HepG2 (cell line): Measurements from ENCODE around the gene C19orf73. TPM values are rescaled to one million over a fixed set of nuclear protein-coding genes. Genes with fewer than 3 reads are reported as not detected.

ENCODE experiments used
- ATF3 ChIP-seq: sonication (generic); formaldehyde crosslinking; IDR thresholded peaks from 2 replicates; pipeline ENCODE4 v1.4.0; 2020; ENCODE audit warnings: missing genetic modification reagents
- HNRNPUL1 ChIP-seq: fragments of 200-400 bp; formaldehyde crosslinking; IDR thresholded peaks from 2 replicates; pipeline ENCODE4 v1.6.1; 2017; ENCODE audit warnings: low read depth, mild to moderate bottlenecking, low read length, moderate library complexity
- KDM2A ChIP-seq: sonication (generic); formaldehyde crosslinking; IDR thresholded peaks from 2 replicates; pipeline ENCODE4 v1.4.0; 2020; ENCODE audit warnings: low read depth, missing genetic modification reagents, borderline replicate concordance
- KLF9 ChIP-seq: IDR thresholded peaks from 2 replicates; pipeline ENCODE4 v1.6.1; 2016; ENCODE audit warnings: low read depth
- NFIB ChIP-seq: sonication (generic); formaldehyde crosslinking; IDR thresholded peaks from 2 replicates; pipeline ENCODE4 v1.9.0; 2021; ENCODE audit warnings: missing genetic modification reagents, mild to moderate bottlenecking, borderline replicate concordance
- PLSCR1 ChIP-seq: sonication (generic); formaldehyde crosslinking; IDR thresholded peaks from 2 replicates; pipeline ENCODE4 v1.5.0; 2020; ENCODE audit warnings: missing genetic modification reagents, mild to moderate bottlenecking, borderline replicate concordance
- PRMT3 ChIP-seq: sonication (generic); formaldehyde crosslinking; IDR thresholded peaks from 2 replicates; pipeline ENCODE4 v1.8.1; 2022; ENCODE audit warnings: low read depth, mild to moderate bottlenecking, moderate library complexity, missing genetic modification reagents, borderline replicate concordance
- SMYD3 ChIP-seq: sonication (generic); formaldehyde crosslinking; IDR thresholded peaks from 2 replicates; pipeline ENCODE4 v1.8.1; 2023; ENCODE audit warnings: mild to moderate bottlenecking, missing genetic modification reagents
- ZBTB4 ChIP-seq: sonication (generic); formaldehyde crosslinking; IDR thresholded peaks from 2 replicates; pipeline ENCODE4 v1.4.0; 2020; ENCODE audit warnings: missing genetic modification reagents, mild to moderate bottlenecking, borderline replicate concordance
- ZFP36L1 ChIP-seq: sonication (generic); formaldehyde crosslinking; IDR thresholded peaks from 2 replicates; pipeline ENCODE4 v1.8.0; 2022; ENCODE audit warnings: mild to moderate bottlenecking, missing genetic modification reagents, moderate library complexity
- ZHX1 ChIP-seq: sonication (generic); formaldehyde crosslinking; IDR thresholded peaks from 2 replicates; pipeline ENCODE4 v1.8.1; 2022; ENCODE audit warnings: low read depth, mild to moderate bottlenecking, missing genetic modification reagents
- ZNF230 ChIP-seq: sonication (generic); formaldehyde crosslinking; IDR thresholded peaks from 2 replicates; pipeline ENCODE4 v1.4.0; 2020; ENCODE audit warnings: mild to moderate bottlenecking, missing genetic modification reagents
- ZNF274 ChIP-seq: sonication (generic); formaldehyde crosslinking; IDR thresholded peaks from 2 replicates; pipeline ENCODE4 v1.5.1; 2020; ENCODE audit warnings: mild to moderate bottlenecking, missing genetic modification reagents
- ZNF335 ChIP-seq: sonication (generic); formaldehyde crosslinking; IDR thresholded peaks from 2 replicates; pipeline ENCODE4 v1.4.0; 2020; ENCODE audit warnings: missing genetic modification reagents
- polyA plus RNA-seq, 8 experiments: library from polyadenylated mRNA; depleted of rRNA in 3 of 8; stranded (reverse) in 7 of 8; unstranded in 1 of 8; fragments of >200 nt; fragmentation: Illumina TruSeq in 4 of 8; extraction: Trizol in 4 of 8; gene quantifications; 2 replicates each; pipeline versions ENCODE4 v1.2.1 to v1.2.3, GENCODE V29; 2011 to 2016; ENCODE audit warnings: low read depth in 4 of 8, missing spikeins in 1 of 8, mixed read lengths in 1 of 8; ENCODE audit not compliant: insufficient read depth in 1 of 8
- total RNA-seq, 5 experiments: library from RNA; depleted of rRNA; stranded (reverse); fragments of >200 nt; fragmentation: Illumina TruSeq; extraction: Trizol; gene quantifications; 2 replicates each; pipeline ENCODE4 v1.2.3, GENCODE V29; 2016; ENCODE audit warnings: low read depth in 1 of 5
- TF ChIP-seq, protein P1 (sequence below): IDR thresholded peaks from 2 replicates; pipeline ENCODE4 v1.6.1; 2016; ENCODE audit warnings: missing biosample characterization, missing genetic modification reagents, low read depth
- TF ChIP-seq, protein P2 (sequence below): sonication (generic); formaldehyde crosslinking; IDR thresholded peaks from 2 replicates; pipeline ENCODE4 v1.9.0; 2021; ENCODE audit warnings: missing genetic modification reagents, borderline replicate concordance

C19orf73 gene
- total and polyA plus RNA-seq, 2 of the 13 experiments (the other 11 are each of a cell fraction or from before 2014, with no cell fraction given) = 1.4 to 1.5 TPM

DNA sequence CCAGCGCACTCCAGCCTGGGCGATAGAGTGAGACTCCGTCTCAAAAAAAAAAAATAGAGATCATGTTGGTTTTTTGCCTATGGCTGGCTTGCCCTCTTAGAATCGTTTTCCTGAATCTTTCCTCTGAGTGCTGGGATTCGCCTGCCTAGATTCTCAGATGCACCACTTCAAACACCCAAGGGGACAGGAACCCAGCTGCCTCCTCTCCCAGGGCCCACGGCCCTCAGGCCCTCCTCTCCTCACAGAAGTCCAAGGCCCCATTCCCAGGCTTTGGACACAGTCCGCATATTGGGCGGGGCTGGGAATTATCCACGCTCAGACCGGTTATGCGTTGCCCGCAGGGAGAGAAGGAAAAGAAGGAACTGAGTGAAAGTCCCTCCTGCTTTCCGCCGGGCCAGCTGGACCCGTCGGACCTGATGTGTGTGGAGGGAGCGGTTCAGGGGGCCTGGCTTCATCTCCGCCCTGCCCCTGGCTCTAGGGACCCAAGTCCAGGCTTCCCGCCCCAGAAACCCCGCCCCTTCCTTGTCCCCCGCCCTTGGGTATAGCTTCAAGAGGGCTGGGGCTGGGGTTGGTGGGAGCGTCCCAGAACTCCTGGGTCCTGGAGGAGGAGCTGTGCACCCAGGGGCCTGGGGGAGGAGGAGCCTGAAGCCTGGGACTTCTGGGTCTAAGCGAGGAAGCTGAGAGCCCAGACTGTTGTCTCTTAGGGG is 6.2 kb upstream of the C19orf73 start (continued):
- TF ChIP-seq ATF3 (CRISPR knock-in tag) (no peak), ZBTB4 (no peak), ZFP36L1 (CRISPR knock-in tag) (no peak), ZNF335 (CRISPR knock-in tag) (no peak), NFIB (CRISPR knock-in tag) (no peak), PLSCR1 (CRISPR knock-in tag) (no peak), ZNF230 (CRISPR knock-in tag) (0 out of 2 replicates have a peak, but pooled peaks have one; percentile 59), KLF9 (CRISPR knock-in tag) (no peak), PRMT3 (CRISPR knock-in tag) (no peak), ZNF274 (no peak), HNRNPUL1 (no peak), ZHX1 (peak; percentile 37; the same call in 1 of the 2 replicates), SMYD3 (CRISPR knock-in tag) (no peak), KDM2A (CRISPR knock-in tag) (0 out of 2 replicates have a peak, but pooled peaks have one; percentile 36)
- TF ChIP-seq, protein P1, sequence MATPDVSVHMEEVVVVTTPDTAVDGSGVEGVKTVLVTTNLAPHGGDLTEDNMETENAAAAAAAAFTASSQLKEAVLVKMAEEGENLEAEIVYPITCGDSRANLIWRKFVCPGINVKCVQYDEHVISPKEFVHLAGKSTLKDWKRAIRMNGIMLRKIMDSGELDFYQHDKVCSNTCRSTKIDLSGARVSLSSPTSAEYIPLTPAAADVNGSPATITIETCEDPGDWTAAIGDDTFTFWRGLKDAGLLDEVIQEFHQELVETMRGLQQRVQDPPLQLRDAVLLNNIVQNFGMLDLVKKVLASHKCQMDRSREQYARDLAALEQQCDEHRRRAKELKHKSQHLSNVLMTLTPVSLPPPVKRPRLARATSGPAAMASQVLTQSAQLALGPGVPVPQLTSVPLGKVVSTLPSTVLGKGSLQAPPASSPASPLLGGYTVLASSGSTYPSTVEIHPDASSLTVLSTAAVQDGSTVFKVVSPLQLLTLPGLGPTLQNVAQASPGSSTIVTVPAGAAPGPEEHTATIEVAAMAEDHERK (CRISPR knock-in tag) = no peak
- TF ChIP-seq, protein P2, sequence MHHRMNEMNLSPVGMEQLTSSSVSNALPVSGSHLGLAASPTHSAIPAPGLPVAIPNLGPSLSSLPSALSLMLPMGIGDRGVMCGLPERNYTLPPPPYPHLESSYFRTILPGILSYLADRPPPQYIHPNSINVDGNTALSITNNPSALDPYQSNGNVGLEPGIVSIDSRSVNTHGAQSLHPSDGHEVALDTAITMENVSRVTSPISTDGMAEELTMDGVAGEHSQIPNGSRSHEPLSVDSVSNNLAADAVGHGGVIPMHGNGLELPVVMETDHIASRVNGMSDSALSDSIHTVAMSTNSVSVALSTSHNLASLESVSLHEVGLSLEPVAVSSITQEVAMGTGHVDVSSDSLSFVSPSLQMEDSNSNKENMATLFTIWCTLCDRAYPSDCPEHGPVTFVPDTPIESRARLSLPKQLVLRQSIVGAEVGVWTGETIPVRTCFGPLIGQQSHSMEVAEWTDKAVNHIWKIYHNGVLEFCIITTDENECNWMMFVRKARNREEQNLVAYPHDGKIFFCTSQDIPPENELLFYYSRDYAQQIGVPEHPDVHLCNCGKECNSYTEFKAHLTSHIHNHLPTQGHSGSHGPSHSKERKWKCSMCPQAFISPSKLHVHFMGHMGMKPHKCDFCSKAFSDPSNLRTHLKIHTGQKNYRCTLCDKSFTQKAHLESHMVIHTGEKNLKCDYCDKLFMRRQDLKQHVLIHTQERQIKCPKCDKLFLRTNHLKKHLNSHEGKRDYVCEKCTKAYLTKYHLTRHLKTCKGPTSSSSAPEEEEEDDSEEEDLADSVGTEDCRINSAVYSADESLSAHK (CRISPR knock-in tag) = no peak
